H9 (cell line): ENCODE measurements around the gene ITM2C. TPM values are rescaled to one million over a fixed set of nuclear protein-coding genes. Genes with fewer than 3 reads are reported as not detected.

ENCODE experiments used
- DNase-seq: peaks from one replicate; pipeline ENCODE4 v3.0.0-alpha.2; 2017
- H2AFZ ChIP-seq: one replicate; pipeline ENCODE4 v1.6.1; 2013; ENCODE audit warnings: mild to moderate bottlenecking, low read length, control low read depth, moderate library complexity
- H2AK5ac ChIP-seq: 2 replicates; pipeline ENCODE4 v1.6.1; 2013; ENCODE audit warnings: low read length, control low read depth, mixed read lengths; ENCODE audit not compliant: insufficient read length
- H2BK120ac ChIP-seq: one replicate; pipeline ENCODE4 v1.6.1; 2013; ENCODE audit warnings: low read depth, mild to moderate bottlenecking, low read length, control low read depth, inconsistent platforms; ENCODE audit not compliant: poor library complexity, severe bottlenecking
- H2BK12ac ChIP-seq: 2 replicates; pipeline ENCODE4 v1.6.1; 2013; ENCODE audit warnings: low read length, control low read depth, mixed read lengths, low read depth; ENCODE audit not compliant: insufficient read length
- H2BK15ac ChIP-seq: 2 replicates; pipeline ENCODE4 v1.6.1; 2013; ENCODE audit warnings: low read depth, low read length, control low read depth
- H2BK20ac ChIP-seq: one replicate; pipeline ENCODE4 v1.6.1; 2013; ENCODE audit warnings: low read depth, mild to moderate bottlenecking, low read length, control low read depth, inconsistent platforms; ENCODE audit not compliant: poor library complexity, severe bottlenecking
- H2BK5ac ChIP-seq: 2 replicates; pipeline ENCODE4 v1.6.1; 2013; ENCODE audit warnings: low read length, control low read depth, mixed read lengths; ENCODE audit not compliant: insufficient read length
- H3K14ac ChIP-seq: 2 replicates; pipeline ENCODE4 v1.6.1; 2013; ENCODE audit warnings: low read length, control low read depth; ENCODE audit not compliant: insufficient read depth
- H3K18ac ChIP-seq: 2 replicates; pipeline ENCODE4 v1.6.1; 2013; ENCODE audit warnings: low read depth, mild to moderate bottlenecking, mixed read lengths, low read length, control low read depth; ENCODE audit not compliant: insufficient read length
- H3K23ac ChIP-seq: 2 replicates; pipeline ENCODE4 v1.6.1; 2013; ENCODE audit warnings: low read length, control low read depth, mixed read lengths, low read depth; ENCODE audit not compliant: insufficient read length
- H3K23me2 ChIP-seq: 2 replicates; pipeline ENCODE4 v1.6.1; 2013; ENCODE audit warnings: low read depth, mild to moderate bottlenecking, mixed read lengths, low read length, control low read depth; ENCODE audit not compliant: insufficient read length, poor library complexity, severe bottlenecking
- H3K27ac ChIP-seq: 2 replicates; pipeline ENCODE4 v1.5.1; 2013; ENCODE audit warnings: low read length, control low read depth, mixed read lengths, low read depth; ENCODE audit not compliant: insufficient read length
- H3K27me3 ChIP-seq: 2 replicates; pipeline ENCODE4 v1.6.1; 2013; ENCODE audit warnings: low read length, control low read depth, inconsistent platforms; ENCODE audit not compliant: insufficient read depth
- H3K4ac ChIP-seq: 2 replicates; pipeline ENCODE4 v1.6.1; 2013; ENCODE audit warnings: low read depth, mild to moderate bottlenecking, control low read depth, inconsistent platforms, low read length, moderate library complexity
- H3K4me1 ChIP-seq: 2 replicates; pipeline ENCODE4 v1.6.1; 2013; ENCODE audit warnings: low read length, control low read depth, inconsistent platforms; ENCODE audit not compliant: insufficient read depth
- H3K4me2 ChIP-seq: 2 replicates; pipeline ENCODE4 v1.6.1; 2013; ENCODE audit warnings: low read length, control low read depth, mixed read lengths; ENCODE audit not compliant: insufficient read length, insufficient read depth
- H3K56ac ChIP-seq: 2 replicates; pipeline ENCODE4 v1.6.1; 2013; ENCODE audit warnings: low read depth, mild to moderate bottlenecking, mixed read lengths, low read length, control low read depth; ENCODE audit not compliant: insufficient read length
- H3K79me1 ChIP-seq: 2 replicates; pipeline ENCODE4 v1.6.1; 2013; ENCODE audit warnings: low read depth, mild to moderate bottlenecking, moderate library complexity, low read length, control low read depth, inconsistent platforms; ENCODE audit not compliant: insufficient read depth, poor library complexity, severe bottlenecking
- H3K79me2 ChIP-seq: 2 replicates; pipeline ENCODE4 v1.6.1; 2013; ENCODE audit warnings: low read length, control low read depth, inconsistent platforms; ENCODE audit not compliant: insufficient read depth
- H3K9ac ChIP-seq: 2 replicates; pipeline ENCODE4 v1.6.1; 2013; ENCODE audit warnings: low read length, control low read depth, mixed read lengths; ENCODE audit not compliant: insufficient read length; ENCODE audit errors: extremely low read depth
- H3K9me3 ChIP-seq: one replicate; pipeline ENCODE4 v1.6.1; 2013; ENCODE audit warnings: low read depth, low read length, inconsistent platforms; ENCODE audit not compliant: control insufficient read depth
- H3T11ph ChIP-seq: one replicate; pipeline ENCODE4 v1.6.1; 2013; ENCODE audit warnings: mild to moderate bottlenecking, low read length, control low read depth, inconsistent platforms
- H4K20me1 ChIP-seq: one replicate; pipeline ENCODE4 v1.6.1; 2013; ENCODE audit not compliant: control insufficient read depth, insufficient read length, insufficient read depth
- H4K5ac ChIP-seq: 2 replicates; pipeline ENCODE4 v1.6.1; 2013; ENCODE audit warnings: low read depth, mild to moderate bottlenecking, mixed read lengths, low read length, control low read depth; ENCODE audit not compliant: insufficient read length
- H4K8ac ChIP-seq: replicated peaks from 2 replicates; pipeline ENCODE4 v1.6.1; 2013; ENCODE audit warnings: low read length, control low read depth, mixed read lengths, low read depth; ENCODE audit not compliant: insufficient read length
- H4K91ac ChIP-seq: 2 replicates; pipeline ENCODE4 v1.6.1; 2013; ENCODE audit warnings: low read depth, mild to moderate bottlenecking, moderate library complexity, mixed read lengths, low read length, control low read depth; ENCODE audit not compliant: insufficient read length
- H3K27ac Mint-ChIP-seq, 3 experiments: 2 replicates in 2 of 3; 3 replicates in 1 of 3; pipeline ENCODE4 v1.8.0; 2020 to 2021; ENCODE audit warnings: mixed read lengths in 3 of 3, mild to moderate bottlenecking in 1 of 3, moderate library complexity in 1 of 3
- H3K27me3 Mint-ChIP-seq: 2 replicates; pipeline ENCODE4 v1.8.0; 2021; ENCODE audit warnings: low read depth, mild to moderate bottlenecking, moderate library complexity, mixed read lengths
- H3K36me3 Mint-ChIP-seq, 3 experiments: 2 replicates in 2 of 3; 3 replicates in 1 of 3; pipeline ENCODE4 v1.8.0; 2020 to 2021; ENCODE audit warnings: low read depth in 3 of 3, mixed read lengths in 3 of 3; ENCODE audit not compliant: insufficient read depth in 1 of 3
- H3K4me1 Mint-ChIP-seq, 2 experiments: 2 replicates each; pipeline ENCODE4 v1.8.0; 2020; ENCODE audit warnings: mixed read lengths in 2 of 2
- H3K4me3 Mint-ChIP-seq, 2 experiments: 2 replicates in 1 of 2; 3 replicates in 1 of 2; pipeline ENCODE4 v1.8.0; 2020 to 2021; ENCODE audit warnings: mild to moderate bottlenecking in 2 of 2, mixed read lengths in 2 of 2, moderate library complexity in 1 of 2
- H3K9me3 Mint-ChIP-seq, 2 experiments: 2 replicates in 1 of 2; 3 replicates in 1 of 2; pipeline ENCODE4 v1.8.0; 2020; ENCODE audit warnings: mild to moderate bottlenecking in 2 of 2, mixed read lengths in 2 of 2, moderate library complexity in 1 of 2
- WGBS: extraction: QIAGEN DNeasy Blood & Tissue Kit; methylation state at CpG from one replicate; pipeline ENCODE4 v1.1.7; 2013; ENCODE audit warnings: missing lambda C conversion rate, low lambda C conversion rate, mixed read lengths; ENCODE audit not compliant: insufficient read length; ENCODE audit errors: extremely low coverage; 5-methylcytosine and 5-hydroxymethylcytosine counted together
- total RNA-seq: library from RNA; stranded (reverse); gene quantifications from 2 replicates; pipeline ENCODE4 v1.2.1, GENCODE V29; 2021
- TF ChIP-seq, protein P1 (sequence below): fragments of 200-600 bp; sonication (generic); conservative IDR thresholded peaks from 3 replicates; pipeline ENCODE4 v1.8.0; 2021; ENCODE audit warnings: antibody characterized with exemption, mild to moderate bottlenecking

Gene ITM2C
- total RNA-seq, 1 experiment from 2014 or later: 297 TPM

DNA sequence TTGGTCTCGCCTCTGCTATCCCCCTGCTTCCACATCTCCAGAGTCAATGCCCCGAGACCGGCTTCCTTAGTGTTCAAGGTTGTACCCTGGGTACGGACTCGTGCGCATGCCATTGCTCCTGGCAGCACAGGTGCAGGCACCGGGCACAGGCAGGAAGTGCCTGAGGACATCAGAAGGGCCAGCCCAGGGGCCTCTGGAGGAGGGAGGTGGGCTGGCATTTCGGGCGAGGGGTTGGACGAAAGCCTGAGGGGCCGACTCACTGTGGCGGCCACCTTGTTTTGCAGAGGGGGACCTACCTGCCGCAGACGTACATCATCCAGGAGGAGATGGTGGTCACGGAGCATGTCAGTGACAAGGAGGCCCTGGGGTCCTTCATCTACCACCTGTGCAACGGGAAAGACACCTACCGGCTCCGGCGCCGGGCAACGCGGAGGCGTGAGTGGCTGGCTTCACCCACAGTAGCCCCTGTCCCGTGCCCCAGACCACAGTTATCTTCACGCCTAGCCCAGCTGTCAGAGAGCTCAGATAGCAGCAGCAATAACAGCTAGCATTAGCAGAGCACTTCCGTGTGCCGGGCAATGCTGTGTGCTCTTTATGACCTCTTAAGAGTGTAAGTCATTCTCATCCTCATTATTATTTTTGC, 12.5 kb downstream of the ITM2C start:
- Mint-ChIP-seq H3K4me1 (peaks cover 10 to 16% of the 10 kb centered on the region in 2 experiments), H3K27me3 (no peaks in the 10 kb centered on the region), H3K27ac (peak overlapping the region in 2 of 3 experiments; percentile 44 to 68; a peak in 2 of 7 replicates), H3K9me3 (no peaks in the 10 kb centered on the region), H3K4me3 (no peak overlapping the region), H3K36me3 (peaks cover 56 to 86% (median 71%) of the 10 kb centered on the region in 3 experiments)
- no peak overlapping the region for H2BK15ac ChIP-seq
- H2AFZ ChIP-seq: no peak overlapping the region
- H2BK120ac ChIP-seq: no peak overlapping the region
- H3K79me2 ChIP-seq: peaks cover 6% of the 10 kb centered on the region; the same call in 1 of the 2 replicates
- TF ChIP-seq, protein P1, sequence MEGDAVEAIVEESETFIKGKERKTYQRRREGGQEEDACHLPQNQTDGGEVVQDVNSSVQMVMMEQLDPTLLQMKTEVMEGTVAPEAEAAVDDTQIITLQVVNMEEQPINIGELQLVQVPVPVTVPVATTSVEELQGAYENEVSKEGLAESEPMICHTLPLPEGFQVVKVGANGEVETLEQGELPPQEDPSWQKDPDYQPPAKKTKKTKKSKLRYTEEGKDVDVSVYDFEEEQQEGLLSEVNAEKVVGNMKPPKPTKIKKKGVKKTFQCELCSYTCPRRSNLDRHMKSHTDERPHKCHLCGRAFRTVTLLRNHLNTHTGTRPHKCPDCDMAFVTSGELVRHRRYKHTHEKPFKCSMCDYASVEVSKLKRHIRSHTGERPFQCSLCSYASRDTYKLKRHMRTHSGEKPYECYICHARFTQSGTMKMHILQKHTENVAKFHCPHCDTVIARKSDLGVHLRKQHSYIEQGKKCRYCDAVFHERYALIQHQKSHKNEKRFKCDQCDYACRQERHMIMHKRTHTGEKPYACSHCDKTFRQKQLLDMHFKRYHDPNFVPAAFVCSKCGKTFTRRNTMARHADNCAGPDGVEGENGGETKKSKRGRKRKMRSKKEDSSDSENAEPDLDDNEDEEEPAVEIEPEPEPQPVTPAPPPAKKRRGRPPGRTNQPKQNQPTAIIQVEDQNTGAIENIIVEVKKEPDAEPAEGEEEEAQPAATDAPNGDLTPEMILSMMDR: no peak
- no peak overlapping the region for H3K56ac ChIP-seq
- H3K27me3 ChIP-seq: no peaks in the 10 kb centered on the region
- peak; percentile 15 for DNase-seq
- H3K23ac ChIP-seq: no peak overlapping the region
- H3K4me1 ChIP-seq: no peaks in the 10 kb centered on the region; the same call in 1 of the 2 replicates
- WGBS: no CpG with 5 or more reads among the region's 27 CpGs
- no peak overlapping the region for H3K18ac ChIP-seq
- no peak overlapping the region for H2AK5ac ChIP-seq
- no peaks in the 10 kb centered on the region for H4K20me1 ChIP-seq
- no peaks in the 10 kb centered on the region for H3K23me2 ChIP-seq
- no peaks in the 10 kb centered on the region for H3K9me3 ChIP-seq
- H3K27ac ChIP-seq: no peak overlapping the region
- no peak overlapping the region for H2BK20ac ChIP-seq
- no peak overlapping the region for H3K9ac ChIP-seq
- no peak overlapping the region for H4K91ac ChIP-seq
- no peak overlapping the region for H4K8ac ChIP-seq
- H3K14ac ChIP-seq: no peak overlapping the region
- no peak overlapping the region for H4K5ac ChIP-seq
- no peak overlapping the region for H3T11ph ChIP-seq
- no peak overlapping the region for H3K4me2 ChIP-seq
- H2BK12ac ChIP-seq: no peak overlapping the region
- no peak overlapping the region for H2BK5ac ChIP-seq
- H3K4ac ChIP-seq: no peak overlapping the region
- no peaks in the 10 kb centered on the region for H3K79me1 ChIP-seq
